H1 (cell line): ENCODE data around the gene ABCC11. TPM values are rescaled to one million over a fixed set of nuclear protein-coding genes. Genes with fewer than 3 reads are reported as not detected.

Experiments used
- CTCF ChIA-PET: fragments of 300-600 bp; sonication (Branson Sonifier 250); formaldehyde crosslinking; loops from one replicate; lab custom pipeline; 2021; ENCODE audit not compliant: partially characterized antibody; lab: Charles Lee
- POLR2A ChIA-PET: fragments of 300-600 bp; sonication (Branson Sonifier 250); formaldehyde crosslinking; loops from one replicate; lab custom pipeline; 2021; ENCODE audit warnings: inconsistent platforms; ENCODE audit not compliant: partially characterized antibody; lab: Charles Lee
- DNase-seq, 2 experiments: peaks; one replicate each; pipeline versions ENCODE4 v3.0.0 to v3.0.0-alpha.2; 2010 to 2022; ENCODE audit warnings: low spot score in 2 of 2, low read depth in 1 of 2, mixed read lengths in 1 of 2
- FAIRE-seq: peaks from 2 replicates; lab custom pipeline; 2011; peaks lifted over from hg19 to GRCh38; lab: Jason Lieb, UNC
- H2AFZ ChIP-seq: 2 replicates; pipeline ENCODE4 v1.8.1; 2012; ENCODE audit warnings: low read length, inconsistent platforms
- H2AK5ac ChIP-seq: 2 replicates; pipeline ENCODE4 v1.6.1; 2013; ENCODE audit warnings: low read depth, low read length
- H2BK120ac ChIP-seq: replicated peaks from 2 replicates; pipeline ENCODE3; 2013; ENCODE audit warnings: low read depth, low read length, inconsistent platforms
- H2BK12ac ChIP-seq: 2 replicates; pipeline ENCODE4 v1.6.1; 2013; ENCODE audit warnings: low read depth, low read length
- H2BK15ac ChIP-seq: 2 replicates; pipeline ENCODE4 v1.6.1; 2013; ENCODE audit warnings: low read length
- H2BK20ac ChIP-seq: 2 replicates; pipeline ENCODE4 v1.6.1; 2013; ENCODE audit warnings: low read length
- H2BK5ac ChIP-seq: 2 replicates; pipeline ENCODE4 v1.6.1; 2013; ENCODE audit warnings: low read depth, low read length
- H3K14ac ChIP-seq: 2 replicates; pipeline ENCODE4 v1.6.1; 2013; ENCODE audit warnings: inconsistent platforms; ENCODE audit not compliant: insufficient read length
- H3K18ac ChIP-seq: 2 replicates; pipeline ENCODE4 v1.6.1; 2013; ENCODE audit warnings: low read length; ENCODE audit errors: extremely low read depth
- H3K23ac ChIP-seq: 2 replicates; pipeline ENCODE4 v1.6.1; 2013; ENCODE audit warnings: inconsistent platforms; ENCODE audit not compliant: insufficient read length
- H3K23me2 ChIP-seq: 2 replicates; pipeline ENCODE4 v1.6.1; 2013; ENCODE audit warnings: low read depth, low read length
- H3K27ac ChIP-seq: 2 replicates; pipeline ENCODE4 v1.6.1; 2011; ENCODE audit warnings: low read depth, low read length, inconsistent platforms
- H3K27me3 ChIP-seq, 4 experiments: replicated peaks in 1 of 4; 1 replicate in 1 of 4; 2 replicates in 3 of 4; pipeline versions ENCODE4 v1.6.1 to v1.8.1; 2011 to 2013; ENCODE audit warnings: low read length in 3 of 4, mild to moderate bottlenecking in 3 of 4, inconsistent platforms in 2 of 4, mixed read lengths in 2 of 4, moderate library complexity in 1 of 4; ENCODE audit not compliant: control insufficient read depth in 3 of 4, insufficient read depth in 3 of 4; ENCODE audit errors: extremely low read depth in 1 of 4
- H3K36me3 ChIP-seq, 4 experiments: 2 replicates each; pipeline versions ENCODE4 v1.6.1 to v1.8.1; 2011 to 2013; ENCODE audit warnings: mild to moderate bottlenecking in 4 of 4, low read length in 3 of 4, moderate library complexity in 2 of 4, control low read depth in 1 of 4, inconsistent platforms in 1 of 4; ENCODE audit not compliant: insufficient read depth in 4 of 4, control insufficient read depth in 2 of 4
- H3K4ac ChIP-seq: replicated peaks from 2 replicates; pipeline ENCODE3; 2013; ENCODE audit warnings: low read length, low read depth, mixed read lengths, inconsistent platforms; ENCODE audit not compliant: insufficient read length
- H3K4me1 ChIP-seq, 4 experiments: replicated peaks in 1 of 4; 1 replicate in 1 of 4; 2 replicates in 3 of 4; pipeline versions ENCODE4 v1.6.1 to v1.8.1; 2011 to 2013; ENCODE audit warnings: low read length in 3 of 4, inconsistent platforms in 2 of 4, mixed read lengths in 1 of 4; ENCODE audit not compliant: insufficient read depth in 4 of 4, control insufficient read depth in 3 of 4
- H3K4me2 ChIP-seq, 2 experiments: 2 replicates each; pipeline versions ENCODE4 v1.6.1 to v1.8.1; 2011 to 2013; ENCODE audit warnings: low read depth in 2 of 2, low read length in 2 of 2, control low read depth in 1 of 2, inconsistent platforms in 1 of 2, mild to moderate bottlenecking in 1 of 2; ENCODE audit not compliant: insufficient read depth in 1 of 2
- H3K4me3 ChIP-seq, 4 experiments: fragments of 200-600, 300-600 bp in 1 of 4; sonication (generic), shearing (Covaris generic), sonication (Bioruptor Twin) in 1 of 4; 2 replicates each; pipeline versions ENCODE4 v1.5.1 to v1.8.1; 2011 to 2016; ENCODE audit warnings: low read length in 4 of 4, low read depth in 3 of 4, control low read depth in 2 of 4, inconsistent platforms in 2 of 4, mild to moderate bottlenecking in 2 of 4, mixed read lengths in 1 of 4, moderate library complexity in 1 of 4; ENCODE audit not compliant: insufficient read depth in 2 of 4; ENCODE audit errors: extremely low read depth in 1 of 4
- H3K56ac ChIP-seq: replicated peaks from 2 replicates; pipeline ENCODE3; 2013; ENCODE audit warnings: low read depth, mild to moderate bottlenecking, mixed read lengths, low read length, inconsistent platforms; ENCODE audit not compliant: insufficient read length
- H3K79me1 ChIP-seq: 2 replicates; pipeline ENCODE4 v1.6.1; 2013; ENCODE audit warnings: low read depth, low read length, control low read depth
- H3K79me2 ChIP-seq, 2 experiments: 2 replicates each; pipeline versions ENCODE4 v1.6.1 to v1.8.1; 2012 to 2013; ENCODE audit warnings: low read length in 2 of 2, mild to moderate bottlenecking in 2 of 2, inconsistent platforms in 1 of 2; ENCODE audit not compliant: insufficient read depth in 2 of 2, control insufficient read depth in 1 of 2
- H3K9ac ChIP-seq, 4 experiments: replicated peaks in 1 of 4; 1 replicate in 1 of 4; 2 replicates in 3 of 4; pipeline versions ENCODE4 v1.6.1 to v1.8.1; 2011 to 2013; ENCODE audit warnings: low read depth in 3 of 4, low read length in 3 of 4, control low read depth in 2 of 4, mild to moderate bottlenecking in 2 of 4, moderate library complexity in 2 of 4, inconsistent platforms in 1 of 4; ENCODE audit errors: extremely low read depth in 1 of 4
- H3K9me3 ChIP-seq, 2 experiments: 2 replicates each; pipeline versions ENCODE4 v1.6.1 to v1.8.1; 2012 to 2013; ENCODE audit warnings: mild to moderate bottlenecking in 2 of 2, moderate library complexity in 2 of 2, control low read depth in 1 of 2, inconsistent platforms in 1 of 2, low read depth in 1 of 2, low read length in 1 of 2, mixed read lengths in 1 of 2; ENCODE audit not compliant: insufficient read depth in 2 of 2
- H4K20me1 ChIP-seq, 2 experiments: replicated peaks in 1 of 2; 2 replicates each; pipeline versions ENCODE3 to v1.8.1; 2011 to 2013; ENCODE audit warnings: inconsistent platforms in 2 of 2, low read length in 2 of 2, mild to moderate bottlenecking in 1 of 2; ENCODE audit not compliant: insufficient read depth in 2 of 2, control insufficient read depth in 1 of 2
- H4K5ac ChIP-seq: 2 replicates; pipeline ENCODE4 v1.6.1; 2013; ENCODE audit warnings: low read length, low read depth, mixed read lengths, inconsistent platforms; ENCODE audit not compliant: insufficient read length
- H4K8ac ChIP-seq: 2 replicates; pipeline ENCODE4 v1.8.0; 2013; ENCODE audit warnings: mild to moderate bottlenecking, moderate library complexity, low read length, inconsistent platforms; ENCODE audit not compliant: insufficient read depth; ENCODE audit errors: extremely low read depth
- H4K91ac ChIP-seq: replicated peaks from 2 replicates; pipeline ENCODE3; 2013; ENCODE audit warnings: low read length, mixed read lengths, inconsistent platforms; ENCODE audit not compliant: insufficient read length
- CBX5 ChIP-seq: fragments of 300-800, 300-1000 bp; sonication (generic); IDR thresholded peaks from 2 replicates; pipeline ENCODE4 v1.7.1; 2016; ENCODE audit warnings: antibody characterized with exemption, low read length, low read depth
- GABPA ChIP-seq: IDR thresholded peaks from 2 replicates; pipeline ENCODE4 v1.6.1; 2011; ENCODE audit warnings: mild to moderate bottlenecking, low read length, moderate library complexity, borderline replicate concordance; ENCODE audit not compliant: insufficient read depth
- POU5F1 ChIP-seq: IDR thresholded peaks from 2 replicates; pipeline ENCODE4 v1.6.1; 2011; ENCODE audit warnings: low read depth, mild to moderate bottlenecking, low read length, moderate library complexity
- WGBS, 2 experiments: shearing (Covaris generic) in 1 of 2; methylation state at CpG; one replicate each; pipeline versions ENCODE4 v1.1.6 to v1.1.7; 2013 to 2015; ENCODE audit warnings: low lambda C conversion rate in 2 of 2, mixed read lengths in 2 of 2, inconsistent platforms in 1 of 2, low coverage in 1 of 2, missing lambda C conversion rate in 1 of 2; ENCODE audit not compliant: insufficient replicate concordance in 2 of 2, insufficient coverage in 1 of 2, insufficient read length in 1 of 2; ENCODE audit errors: extremely low coverage in 1 of 2, missing lambda C conversion rate in 1 of 2; 5-methylcytosine and 5-hydroxymethylcytosine counted together
- polyA plus RNA-seq, 7 experiments: library from polyadenylated mRNA; depleted of rRNA in 3 of 7; stranded (reverse) in 5 of 7; unstranded in 2 of 7; fragments of >200 nt in 5 of 7; fragments of 200-250 nt in 2 of 7; gene quantifications; 1 replicate in 5 of 7; 2 replicates in 1 of 7; 4 replicates in 1 of 7; pipeline versions ENCODE4 v1.2.1 to v1.2.3, GENCODE V29; 2011 to 2013; ENCODE audit warnings: missing spikeins in 2 of 7, mixed read lengths in 2 of 7
- total RNA-seq: library from RNA; stranded (reverse); fragmentation: NEBNext Ultra II Directional; extraction: Animal tissue kit (Norgen Biotek cat#: 25700); gene quantifications from 2 replicates; pipeline ENCODE4 v1.2.1, GENCODE V29; 2021

ABCC11 gene
- total and polyA plus RNA-seq, 2 of the 8 experiments (the other 6 are each of a cell fraction or from before 2014, with no cell fraction given): 0.06 TPM; not detected in 1

GRCh38 chr16:48203974-48204824, 43.1 kb downstream of the ABCC11 start:
- Histone ChIP-seq H3K14ac (no peak overlapping the region), H2AFZ (no peak overlapping the region), H4K8ac (no peak overlapping the region), H2AK5ac (no peak overlapping the region), H3K23me2 (no peaks in the 10 kb centered on the region), H2BK12ac (no peak overlapping the region), H2BK5ac (no peak overlapping the region), H2BK15ac (no peak overlapping the region), H3K9ac (no peak overlapping the region), H3K27me3 (no peaks in the 10 kb centered on the region), H3K9me3 (no peaks in the 10 kb centered on the region), H3K4ac (no peak overlapping the region), H4K5ac (no peak overlapping the region), H2BK120ac (no peak overlapping the region), H3K79me1 (no peaks in the 10 kb centered on the region), H3K4me3 (no peak overlapping the region), H3K23ac (no peak overlapping the region), H3K56ac (no peak overlapping the region), H3K36me3 (no peaks in the 10 kb centered on the region), H4K20me1 (no peaks in the 10 kb centered on the region), H3K4me1 (no peaks in the 10 kb centered on the region), H3K79me2 (no peaks in the 10 kb centered on the region), H3K27ac (no peak overlapping the region), H3K18ac (no peak overlapping the region), H4K91ac (no peak overlapping the region), H3K4me2 (no peak overlapping the region), H2BK20ac (no peak overlapping the region)
- DNase-seq: no peak
- ChIA-PET CTCF (no interaction called here), POLR2A (no interaction called here)
- 89% methylated on average over 8 of the region's 8 CpGs; no CpG with 5 or more reads in 1 of the 2 experiments for WGBS, 2 experiments
- no peak for FAIRE-seq
- TF ChIP-seq POU5F1 (no peak), CBX5 (no peak), GABPA (no peak)
